Measurements from ENCODE around the gene ACADM. TPM values are rescaled to one million over a fixed set of nuclear protein-coding genes. Genes with fewer than 3 reads are reported as not detected.

The ACADM gene
- total and polyA plus RNA-seq, 2 experiments from 2014 or later = 37.7 to 52.8 TPM

DNA sequence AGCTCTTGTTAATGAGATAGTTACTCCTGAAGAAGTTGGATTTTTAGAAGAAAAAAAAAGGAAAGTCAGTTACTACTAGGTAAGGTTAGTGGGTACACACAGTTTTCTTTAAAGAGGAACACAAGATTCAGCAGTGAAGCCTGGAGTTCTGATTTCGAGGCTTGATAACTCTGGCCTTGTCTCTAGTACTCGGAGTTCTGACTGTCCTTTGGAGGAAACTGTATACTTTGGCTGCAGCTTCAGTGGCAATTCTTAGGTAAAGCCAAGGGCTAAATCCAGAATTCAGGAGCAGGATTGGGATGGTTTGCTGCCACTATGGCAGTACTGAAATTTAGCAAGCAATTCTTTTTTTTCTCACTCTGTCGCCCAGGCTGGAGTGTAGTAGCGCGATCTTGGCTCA lies 9.2 kb downstream of the ACADM start:
- H3K9me2 ChIP-seq (ENCODE audit: insufficient read depth) = no peaks in the 10 kb centered on the region
- Mint-ChIP-seq H3K27me3 (ENCODE audit: insufficient read depth, low read depth, poor library complexity) (peaks cover 2% of the 10 kb centered on the region), H3K27ac (no peak overlapping the region), H3K4me1 (no peaks in the 10 kb centered on the region), H3K9me3 (no peaks in the 10 kb centered on the region), H3K4me3 (no peak overlapping the region), H3K36me3 (ENCODE audit: low read depth) (peaks cover 24% of the 10 kb centered on the region; the same call in 2 of the 3 replicates)
- DNase-seq (ENCODE audit: low spot score) (no peak), ATAC-seq (no peak)
- H3K79me2 ChIP-seq (replicated peaks; ENCODE audit: insufficient read depth) = peaks cover 9% of the 10 kb centered on the region; the same call in 1 of the 2 replicates
- peaks cover 16% of the 10 kb centered on the region for H3K36me3 ChIP-seq (ENCODE audit: insufficient read depth)
- H3K27ac ChIP-seq (ENCODE audit: low read depth) = no peak overlapping the region
- H3K4me1 ChIP-seq (ENCODE audit: insufficient read depth) = no peaks in the 10 kb centered on the region
- H3K4me2 ChIP-seq = no peak overlapping the region
- no peak for TF ChIP-seq NANOG (IDR thresholded peaks at IDR 0.05; ENCODE audit: borderline replicate concordance)
- TF ChIP-seq, protein P1, sequence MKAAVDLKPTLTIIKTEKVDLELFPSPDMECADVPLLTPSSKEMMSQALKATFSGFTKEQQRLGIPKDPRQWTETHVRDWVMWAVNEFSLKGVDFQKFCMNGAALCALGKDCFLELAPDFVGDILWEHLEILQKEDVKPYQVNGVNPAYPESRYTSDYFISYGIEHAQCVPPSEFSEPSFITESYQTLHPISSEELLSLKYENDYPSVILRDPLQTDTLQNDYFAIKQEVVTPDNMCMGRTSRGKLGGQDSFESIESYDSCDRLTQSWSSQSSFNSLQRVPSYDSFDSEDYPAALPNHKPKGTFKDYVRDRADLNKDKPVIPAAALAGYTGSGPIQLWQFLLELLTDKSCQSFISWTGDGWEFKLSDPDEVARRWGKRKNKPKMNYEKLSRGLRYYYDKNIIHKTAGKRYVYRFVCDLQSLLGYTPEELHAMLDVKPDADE (IDR thresholded peaks at IDR 0.05) = no peak
- TF ChIP-seq POLR2AphosphoS5 (IDR thresholded peaks at IDR 0.05; ENCODE audit: low read depth) = no peak
- TF ChIP-seq STAT1 (IDR thresholded peaks at IDR 0.05; ENCODE audit: unreplicated experiment) = no peak
- no peak for TF ChIP-seq EZH2 (IDR thresholded peaks at IDR 0.05; ENCODE audit: low read depth, unreplicated experiment)
- no peak for TF ChIP-seq EZH2phosphoT487 (IDR thresholded peaks at IDR 0.05; ENCODE audit: unreplicated experiment)
- TF ChIP-seq, protein P2, sequence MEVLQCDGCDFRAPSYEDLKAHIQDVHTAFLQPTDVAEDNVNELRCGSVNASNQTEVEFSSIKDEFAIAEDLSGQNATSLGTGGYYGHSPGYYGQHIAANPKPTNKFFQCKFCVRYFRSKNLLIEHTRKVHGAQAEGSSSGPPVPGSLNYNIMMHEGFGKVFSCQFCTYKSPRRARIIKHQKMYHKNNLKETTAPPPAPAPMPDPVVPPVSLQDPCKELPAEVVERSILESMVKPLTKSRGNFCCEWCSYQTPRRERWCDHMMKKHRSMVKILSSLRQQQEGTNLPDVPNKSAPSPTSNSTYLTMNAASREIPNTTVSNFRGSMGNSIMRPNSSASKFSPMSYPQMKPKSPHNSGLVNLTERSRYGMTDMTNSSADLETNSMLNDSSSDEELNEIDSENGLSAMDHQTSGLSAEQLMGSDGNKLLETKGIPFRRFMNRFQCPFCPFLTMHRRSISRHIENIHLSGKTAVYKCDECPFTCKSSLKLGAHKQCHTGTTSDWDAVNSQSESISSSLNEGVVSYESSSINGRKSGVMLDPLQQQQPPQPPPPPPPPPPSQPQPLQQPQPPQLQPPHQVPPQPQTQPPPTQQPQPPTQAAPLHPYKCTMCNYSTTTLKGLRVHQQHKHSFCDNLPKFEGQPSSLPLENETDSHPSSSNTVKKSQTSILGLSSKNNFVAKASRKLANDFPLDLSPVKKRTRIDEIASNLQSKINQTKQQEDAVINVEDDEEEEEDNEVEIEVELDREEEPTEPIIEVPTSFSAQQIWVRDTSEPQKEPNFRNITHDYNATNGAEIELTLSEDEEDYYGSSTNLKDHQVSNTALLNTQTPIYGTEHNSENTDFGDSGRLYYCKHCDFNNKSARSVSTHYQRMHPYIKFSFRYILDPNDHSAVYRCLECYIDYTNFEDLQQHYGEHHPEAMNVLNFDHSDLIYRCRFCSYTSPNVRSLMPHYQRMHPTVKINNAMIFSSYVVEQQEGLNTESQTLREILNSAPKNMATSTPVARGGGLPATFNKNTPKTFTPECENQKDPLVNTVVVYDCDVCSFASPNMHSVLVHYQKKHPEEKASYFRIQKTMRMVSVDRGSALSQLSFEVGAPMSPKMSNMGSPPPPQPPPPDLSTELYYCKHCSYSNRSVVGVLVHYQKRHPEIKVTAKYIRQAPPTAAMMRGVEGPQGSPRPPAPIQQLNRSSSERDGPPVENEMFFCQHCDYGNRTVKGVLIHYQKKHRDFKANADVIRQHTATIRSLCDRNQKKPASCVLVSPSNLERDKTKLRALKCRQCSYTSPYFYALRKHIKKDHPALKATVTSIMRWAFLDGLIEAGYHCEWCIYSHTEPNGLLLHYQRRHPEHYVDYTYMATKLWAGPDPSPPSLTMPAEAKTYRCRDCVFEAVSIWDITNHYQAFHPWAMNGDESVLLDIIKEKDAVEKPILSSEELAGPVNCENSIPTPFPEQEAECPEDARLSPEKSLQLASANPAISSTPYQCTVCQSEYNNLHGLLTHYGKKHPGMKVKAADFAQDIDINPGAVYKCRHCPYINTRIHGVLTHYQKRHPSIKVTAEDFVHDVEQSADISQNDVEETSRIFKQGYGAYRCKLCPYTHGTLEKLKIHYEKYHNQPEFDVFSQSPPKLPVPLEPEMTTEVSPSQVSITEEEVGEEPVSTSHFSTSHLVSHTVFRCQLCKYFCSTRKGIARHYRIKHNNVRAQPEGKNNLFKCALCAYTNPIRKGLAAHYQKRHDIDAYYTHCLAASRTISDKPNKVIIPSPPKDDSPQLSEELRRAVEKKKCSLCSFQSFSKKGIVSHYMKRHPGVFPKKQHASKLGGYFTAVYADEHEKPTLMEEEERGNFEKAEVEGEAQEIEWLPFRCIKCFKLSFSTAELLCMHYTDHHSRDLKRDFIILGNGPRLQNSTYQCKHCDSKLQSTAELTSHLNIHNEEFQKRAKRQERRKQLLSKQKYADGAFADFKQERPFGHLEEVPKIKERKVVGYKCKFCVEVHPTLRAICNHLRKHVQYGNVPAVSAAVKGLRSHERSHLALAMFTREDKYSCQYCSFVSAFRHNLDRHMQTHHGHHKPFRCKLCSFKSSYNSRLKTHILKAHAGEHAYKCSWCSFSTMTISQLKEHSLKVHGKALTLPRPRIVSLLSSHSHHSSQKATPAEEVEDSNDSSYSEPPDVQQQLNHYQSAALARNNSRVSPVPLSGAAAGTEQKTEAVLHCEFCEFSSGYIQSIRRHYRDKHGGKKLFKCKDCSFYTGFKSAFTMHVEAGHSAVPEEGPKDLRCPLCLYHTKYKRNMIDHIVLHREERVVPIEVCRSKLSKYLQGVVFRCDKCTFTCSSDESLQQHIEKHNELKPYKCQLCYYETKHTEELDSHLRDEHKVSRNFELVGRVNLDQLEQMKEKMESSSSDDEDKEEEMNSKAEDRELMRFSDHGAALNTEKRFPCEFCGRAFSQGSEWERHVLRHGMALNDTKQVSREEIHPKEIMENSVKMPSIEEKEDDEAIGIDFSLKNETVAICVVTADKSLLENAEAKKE (CRISPR knock-in tag; IDR thresholded peaks at IDR 0.05) = no peak
- no peak for TF ChIP-seq CREB1 (CRISPR knock-in tag; IDR thresholded peaks at IDR 0.05; ENCODE audit: low read depth)
- no peak overlapping the region for H3K4me3 ChIP-seq
- H3K27me3 ChIP-seq (ENCODE audit: insufficient read depth) = no peaks in the 10 kb centered on the region
- no peaks in the 10 kb centered on the region; the same call in 1 of the 2 replicates for H4K20me1 ChIP-seq (replicated peaks; ENCODE audit: insufficient read depth)
- H3F3A ChIP-seq (replicated peaks; ENCODE audit: low read depth) = no peaks in the 10 kb centered on the region
- H2AFZ ChIP-seq = no peak overlapping the region
